GM18498 (cell line): Measurements from ENCODE around the gene PILRB.

Experiments
- ATAC-seq: cut with Tn5 transposase; IDR thresholded peaks from one replicate; pipeline ENCODE4 v1.9.1; 2021; ENCODE audit warnings: mild to moderate bottlenecking, moderate library complexity; ENCODE audit not compliant: unreplicated experiment

Gene PILRB

GRCh38 chr7:100400656-100401055 is 42.7 kb downstream of the PILRB start:
- no peak for ATAC-seq

GRCh38 chr7:100401811-100402210 is 43.9 kb downstream of the PILRB start:
- no peak for ATAC-seq

- ATAC-seq, result no peak
These were observed 44.3 kb downstream of the PILRB start for GRCh38 chr7:100402241-100402640.

GRCh38 chr7:100406767-100407166 is 48.9 kb downstream of the PILRB start:
- ATAC-seq, result no peak

- ATAC-seq, result peak; percentile 59
These were observed 49.6 kb downstream of the PILRB start for GRCh38 chr7:100407285-100408180.

GRCh38 chr7:100411101-100411500 is 53.2 kb downstream of the PILRB start:
- ATAC-seq, result no peak

- no peak for ATAC-seq
These were observed 55.4 kb downstream of the PILRB start for GRCh38 chr7:100413346-100413745.

GRCh38 chr7:100413889-100414288 is 56.0 kb downstream of the PILRB start:
- no peak for ATAC-seq

GRCh38 chr7:100415448-100415847 is 57.5 kb downstream of the PILRB start:
- ATAC-seq, result no peak
